GM21576 (cell line): ENCODE data around the gene DRG2.

Experiments
- ATAC-seq: cut with Tn5 transposase; IDR thresholded peaks from one replicate; pipeline ENCODE4 v1.9.1; 2021; ENCODE audit warnings: mild to moderate bottlenecking, moderate library complexity; ENCODE audit not compliant: unreplicated experiment

The DRG2 gene

GRCh38 chr17:18115517-18115916 is 27.8 kb downstream of the DRG2 start:
- no peak for ATAC-seq

GRCh38 chr17:18116078-18116477 is 28.3 kb downstream of the DRG2 start:
- ATAC-seq: no peak

GRCh38 chr17:18117533-18117932 is 29.8 kb downstream of the DRG2 start:
- no peak for ATAC-seq

DNA sequence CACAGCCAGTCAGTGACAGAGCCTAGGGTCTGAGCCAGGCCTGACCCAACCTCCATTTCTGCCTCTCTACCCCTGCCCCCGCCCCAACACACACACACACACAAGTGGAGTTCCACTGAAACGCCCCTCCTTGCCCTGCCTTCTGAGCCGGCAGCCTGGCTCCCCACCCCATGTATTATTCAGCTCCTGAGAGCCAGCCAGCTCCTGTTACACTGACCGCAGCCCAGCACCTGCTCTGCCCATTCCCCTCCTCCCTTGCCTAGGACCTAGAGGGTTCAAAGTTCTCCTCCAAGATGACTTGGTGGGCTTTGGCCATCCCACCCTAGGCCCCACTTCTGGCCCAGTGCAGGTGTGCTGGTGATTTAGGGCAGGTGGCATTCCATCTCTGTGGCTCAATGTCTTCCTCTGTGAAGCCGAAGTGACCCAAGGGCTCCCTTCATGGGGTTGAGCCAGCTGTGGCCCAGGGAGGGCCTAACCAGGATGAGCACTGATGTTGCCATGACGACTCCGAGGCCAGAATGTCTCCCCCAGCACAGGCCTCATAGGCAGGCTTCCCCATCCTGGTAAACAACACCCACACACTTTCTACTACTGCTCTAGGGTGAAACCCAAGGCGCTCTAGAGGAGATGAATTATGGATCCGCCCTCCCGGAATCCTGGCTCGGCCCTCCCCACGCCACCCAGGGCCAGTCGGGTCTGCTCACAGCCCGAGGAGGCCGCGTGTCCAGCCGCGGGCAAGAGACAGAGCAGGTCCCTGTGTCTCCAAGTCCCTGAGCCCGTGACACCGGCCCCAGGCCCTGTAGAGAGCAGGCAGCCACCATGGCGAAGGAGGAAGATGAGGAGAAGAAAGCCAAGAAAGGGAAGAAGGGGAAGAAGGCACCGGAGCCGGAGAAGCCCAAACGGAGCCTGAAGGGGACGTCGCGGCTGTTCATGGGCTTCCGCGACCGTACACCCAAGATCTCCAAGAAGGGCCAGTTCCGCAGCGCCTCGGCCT is 30.5 kb downstream of the DRG2 start:
- ATAC-seq: no peak

DNA sequence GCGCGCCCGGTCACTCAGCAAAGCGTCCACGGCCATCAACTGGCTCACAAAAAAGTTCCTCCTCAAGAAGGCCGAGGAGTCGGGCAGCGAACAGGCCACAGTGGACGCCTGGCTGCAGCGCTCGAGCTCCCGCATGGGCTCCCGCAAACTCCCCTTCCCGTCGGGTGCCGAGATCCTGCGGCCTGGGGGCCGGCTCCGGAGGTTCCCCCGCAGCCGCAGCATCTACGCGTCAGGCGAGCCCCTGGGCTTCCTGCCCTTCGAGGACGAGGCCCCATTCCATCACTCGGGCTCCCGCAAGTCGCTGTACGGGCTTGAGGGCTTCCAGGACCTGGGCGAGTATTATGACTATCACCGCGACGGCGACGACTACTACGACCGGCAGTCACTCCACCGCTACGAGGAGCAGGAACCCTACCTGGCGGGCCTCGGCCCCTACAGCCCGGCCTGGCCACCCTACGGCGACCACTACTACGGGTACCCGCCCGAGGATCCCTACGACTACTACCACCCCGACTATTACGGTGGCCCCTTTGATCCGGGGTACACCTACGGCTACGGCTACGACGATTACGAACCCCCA is 31.5 kb downstream of the DRG2 start:
- ATAC-seq: no peak

DNA sequence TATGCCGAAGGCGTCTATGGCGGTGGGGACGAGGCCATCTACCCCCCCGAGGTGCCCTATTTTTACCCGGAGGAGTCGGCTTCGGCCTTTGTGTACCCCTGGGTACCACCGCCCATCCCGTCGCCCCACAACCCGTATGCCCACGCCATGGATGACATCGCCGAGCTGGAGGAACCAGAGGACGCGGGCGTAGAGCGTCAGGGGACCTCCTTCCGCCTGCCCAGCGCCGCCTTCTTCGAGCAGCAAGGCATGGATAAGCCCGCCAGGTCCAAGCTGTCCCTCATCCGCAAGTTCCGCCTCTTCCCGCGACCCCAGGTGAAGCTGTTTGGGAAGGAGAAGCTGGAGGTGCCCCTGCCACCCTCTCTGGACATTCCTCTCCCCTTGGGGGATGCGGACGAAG is 32.2 kb downstream of the DRG2 start:
- no peak for ATAC-seq

GRCh38 chr17:18120461-18121017 is 32.8 kb downstream of the DRG2 start:
- no peak for ATAC-seq

GRCh38 chr17:18121144-18121910 is 33.6 kb downstream of the DRG2 start:
- ATAC-seq: no peak

DNA sequence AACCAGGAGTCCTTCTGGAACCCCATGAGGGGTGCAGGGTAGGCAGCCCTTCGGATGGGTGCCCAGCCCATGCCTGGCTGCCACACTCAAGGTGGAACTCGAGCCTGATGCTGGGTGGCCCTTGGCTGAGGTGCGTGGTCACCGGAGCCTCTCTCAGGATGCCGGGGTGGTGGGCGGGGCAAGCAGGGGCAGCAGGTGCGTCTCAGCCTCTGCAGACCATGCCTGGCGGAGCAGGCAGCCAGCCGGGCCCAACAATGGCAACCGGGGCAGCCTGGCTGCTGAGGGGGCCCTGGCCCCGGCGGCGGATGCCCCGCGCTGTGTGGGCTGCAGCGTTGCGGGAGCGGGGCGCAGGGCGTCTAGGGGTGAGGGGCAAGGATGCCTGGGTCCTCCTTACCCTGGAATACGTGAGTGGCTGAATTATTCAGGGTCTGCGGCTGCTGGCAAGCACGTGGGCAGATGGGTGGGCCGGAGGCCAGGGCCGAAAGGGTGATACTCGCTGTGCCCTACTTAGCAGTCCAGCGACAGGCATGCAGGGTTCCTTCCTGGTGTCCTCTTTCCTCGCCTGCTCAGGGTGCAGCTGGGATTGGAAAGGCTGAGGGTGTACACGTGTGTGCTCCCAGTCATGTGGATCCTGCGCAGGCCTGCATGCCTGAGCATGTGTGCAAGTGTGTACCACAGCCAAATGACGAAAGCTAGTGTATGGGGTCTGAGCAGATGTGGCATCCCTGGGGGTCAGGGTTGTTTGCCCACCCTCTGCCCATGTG is 35.4 kb downstream of the DRG2 start:
- ATAC-seq: no peak

DNA sequence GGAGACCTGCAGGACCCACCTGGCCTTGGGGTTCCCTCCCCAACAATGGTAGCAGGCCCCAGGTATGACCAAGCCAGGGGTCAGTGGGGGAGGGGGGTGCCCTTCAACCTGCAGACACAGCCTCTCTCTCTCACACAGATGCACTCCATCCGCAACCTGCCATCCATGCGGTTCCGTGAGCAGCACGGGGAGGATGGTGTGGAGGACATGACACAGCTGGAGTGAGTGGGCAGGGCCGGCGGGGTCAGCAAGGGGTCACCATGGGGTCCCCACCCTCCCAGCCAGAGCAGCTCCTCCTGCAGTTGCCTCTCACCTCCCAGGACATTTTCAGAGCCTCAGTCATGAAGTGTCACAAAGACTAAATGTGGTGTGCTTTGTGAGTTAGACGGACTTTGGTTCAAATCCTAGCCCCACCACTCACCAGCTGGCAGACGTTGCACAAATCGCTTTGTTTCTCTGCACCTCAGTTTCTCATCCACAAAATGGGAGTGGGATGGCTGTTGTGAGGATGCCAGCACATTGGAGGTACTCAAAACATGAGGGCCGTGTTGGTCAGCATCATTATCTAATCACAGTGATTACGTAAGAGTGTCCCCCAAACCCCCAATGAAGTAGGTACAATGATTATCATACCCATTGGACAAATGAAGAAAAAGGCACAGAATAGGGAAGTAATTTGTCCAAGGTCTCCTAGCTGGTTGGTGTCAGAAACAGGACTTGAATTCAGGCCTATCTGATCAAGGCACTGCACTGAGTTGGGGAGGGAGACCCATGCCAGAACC is 36.8 kb downstream of the DRG2 start:
- no peak for ATAC-seq

DNA sequence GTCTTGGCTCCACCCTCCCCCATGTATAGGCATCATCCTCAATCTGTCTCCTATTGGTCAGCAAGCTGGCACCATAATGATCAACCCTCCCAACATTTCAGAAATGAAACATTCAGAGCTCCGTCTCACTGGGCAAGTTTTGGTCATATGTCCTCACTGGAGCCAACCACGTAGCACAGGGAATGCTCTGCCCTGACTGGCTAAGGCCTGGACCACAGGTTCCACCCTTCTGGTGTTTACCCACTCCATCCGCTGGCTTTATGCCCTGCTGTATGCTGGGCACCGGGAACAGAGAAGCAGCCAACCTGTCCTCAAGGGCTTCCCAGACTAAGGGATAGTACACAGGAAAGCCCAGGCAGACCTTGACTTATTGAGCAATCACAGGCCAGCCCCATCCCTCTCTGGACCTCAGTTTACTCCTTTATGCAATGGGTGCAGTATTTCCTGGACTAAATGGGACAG is 41.3 kb downstream of the DRG2 start:
- no peak for ATAC-seq

DNA sequence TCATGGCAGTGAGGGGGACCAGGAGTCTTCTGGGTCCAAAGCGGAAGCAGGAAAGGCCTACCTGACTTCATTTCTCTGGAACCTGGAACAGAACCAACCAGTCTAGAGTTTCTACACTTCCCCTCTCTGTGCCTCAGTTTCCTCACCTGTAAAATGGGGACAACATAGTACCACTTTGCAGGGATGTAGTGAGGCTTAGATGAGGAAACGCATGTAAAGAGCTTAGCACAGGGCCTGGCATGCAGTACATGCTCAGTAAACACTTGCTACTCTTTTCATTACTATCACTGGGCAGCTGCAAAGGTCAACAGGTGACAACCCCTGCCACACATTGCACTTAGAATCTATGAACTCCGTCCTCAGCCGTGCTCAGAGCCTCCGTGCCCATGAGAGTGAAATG is 45.0 kb downstream of the DRG2 start:
- no peak for ATAC-seq

DNA sequence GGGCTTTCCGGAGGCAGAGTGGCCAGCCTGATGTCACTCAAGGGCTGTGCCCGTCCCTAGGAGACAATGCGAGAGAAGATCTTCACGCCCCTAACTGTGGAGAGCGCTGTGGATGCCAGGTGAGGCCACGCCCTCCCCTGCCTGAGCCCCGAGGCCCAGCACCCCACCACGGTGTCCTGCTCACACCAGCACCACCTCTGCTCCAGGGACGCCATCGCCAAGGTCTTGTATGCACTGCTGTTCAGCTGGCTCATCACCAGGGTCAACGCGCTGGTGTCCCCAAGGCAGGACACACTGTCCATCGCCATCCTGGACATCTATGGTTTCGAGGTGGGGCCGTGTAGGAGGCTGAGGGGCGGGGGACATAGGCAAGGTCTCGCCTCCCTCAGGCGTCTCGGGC is 48.6 kb downstream of the DRG2 start:
- no peak for ATAC-seq

DNA sequence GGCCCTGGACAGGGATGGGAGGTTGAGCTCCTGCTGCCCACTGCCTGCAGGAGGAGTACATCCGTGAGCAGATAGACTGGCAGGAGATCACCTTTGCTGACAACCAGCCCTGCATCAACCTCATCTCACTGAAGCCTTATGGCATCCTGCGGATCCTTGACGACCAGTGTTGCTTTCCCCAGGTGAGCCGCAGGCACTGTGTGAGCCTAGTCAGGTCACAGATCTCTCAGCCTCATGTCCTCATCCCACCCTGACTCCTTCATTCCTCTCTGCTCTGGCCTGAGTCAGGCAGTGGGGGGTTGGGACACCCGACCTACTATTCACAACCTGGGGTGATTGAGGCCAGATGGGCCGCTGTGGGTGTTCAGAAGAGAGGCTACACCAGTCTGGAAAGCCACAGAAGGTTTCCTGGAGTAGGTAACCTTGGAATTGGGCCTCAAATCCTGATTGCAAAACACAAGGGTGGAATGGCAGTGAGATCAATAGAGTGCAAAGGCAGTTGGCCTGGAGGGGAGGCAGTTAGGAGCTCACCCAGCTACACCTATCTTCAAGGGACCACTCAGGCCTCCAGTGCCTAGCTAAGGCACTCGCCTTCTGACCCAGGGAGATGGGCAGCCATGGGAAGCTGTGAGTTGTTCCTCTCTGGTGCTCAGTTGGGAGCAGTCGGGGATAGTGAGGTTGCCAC is 50.5 kb downstream of the DRG2 start:
- ATAC-seq: no peak

GRCh38 chr17:18139092-18139491 is 51.3 kb downstream of the DRG2 start:
- ATAC-seq: no peak

- ATAC-seq: no peak
Observed at GRCh38 chr17:18139498-18139897, 51.8 kb downstream of the DRG2 start.

- ATAC-seq: no peak
Observed at GRCh38 chr17:18139949-18140348, 52.2 kb downstream of the DRG2 start.

DNA sequence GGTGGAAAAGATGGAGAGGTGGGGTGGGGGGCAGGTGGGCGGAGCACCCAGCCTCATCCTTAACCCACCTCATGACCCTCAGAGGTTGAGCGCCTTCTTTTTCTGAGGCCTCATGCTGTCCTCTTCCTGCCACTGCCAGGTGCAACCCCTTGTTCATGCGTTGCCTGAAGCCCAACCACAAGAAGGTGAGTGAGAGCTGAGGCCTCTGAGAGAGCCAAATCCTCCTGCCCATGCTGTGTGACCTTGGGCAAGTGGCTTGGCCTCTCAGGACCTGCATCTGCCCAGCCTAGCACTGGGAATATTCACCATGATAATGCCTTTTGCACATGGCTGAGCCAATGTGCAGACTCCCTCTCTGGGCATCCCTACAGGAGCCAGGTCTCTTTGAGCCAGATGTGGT is 52.9 kb downstream of the DRG2 start:
- no peak for ATAC-seq

- no peak for ATAC-seq
Observed at GRCh38 chr17:18141210-18141803, 53.6 kb downstream of the DRG2 start.
